ENCODE measurements around the gene RAB8B. TPM values are rescaled to one million over a fixed set of nuclear protein-coding genes. Genes with fewer than 3 reads are reported as not detected.

The RAB8B gene
- total and polyA plus RNA-seq, 9 of the 15 experiments (the other 6 are each of a cell fraction or from before 2014, with no cell fraction given): 7.8 to 32.1 (median 24.2) TPM

GRCh38 chr15:63226966-63227401, 37.6 kb downstream of the RAB8B start (continued):
- TF ChIP-seq RBM34 (IDR thresholded peaks at IDR 0.05; ENCODE audit: borderline replicate concordance, insufficient read depth, low read length) (no peak), NCOA6 (IDR thresholded peaks at IDR 0.05) (no peak), E4F1 (CRISPR knock-in tag; IDR thresholded peaks at IDR 0.05; ENCODE audit: borderline replicate concordance) (no peak), TCF7 (IDR thresholded peaks at IDR 0.05; ENCODE audit: borderline replicate concordance) (no peak), ZNF445 (CRISPR knock-in tag; IDR thresholded peaks at IDR 0.05; ENCODE audit: low read depth) (peak; percentile 89; the same call in 1 of the 2 replicates), PHB2 (IDR thresholded peaks at IDR 0.05; ENCODE audit: low read depth) (no peak), CREB5 (CRISPR knock-in tag; IDR thresholded peaks at IDR 0.05) (peak; percentile 84; the same call in 1 of the 2 replicates), MCM3 (IDR thresholded peaks at IDR 0.05) (no peak), EP400 (IDR thresholded peaks at IDR 0.05) (no peak), NEUROD1 (IDR thresholded peaks at IDR 0.05; ENCODE audit: borderline replicate concordance, low read depth, low read length, partially characterized antibody) (no peak), ZNF592 (IDR thresholded peaks at IDR 0.05) (peak; percentile 100), ZNF253 (CRISPR knock-in tag; conservative IDR thresholded peaks at IDR 0.05) (no peak), CREB3L1 (IDR thresholded peaks at IDR 0.05; ENCODE audit: borderline replicate concordance, low read depth) (no peak), ZBTB26 (CRISPR knock-in tag; IDR thresholded peaks at IDR 0.05) (peak; percentile 98), DDX20 (tag; IDR thresholded peaks at IDR 0.05; ENCODE audit: low read depth) (peak; percentile 95), RBM22 (IDR thresholded peaks at IDR 0.05; ENCODE audit: low read depth, low read length, poor library complexity, severe bottlenecking) (no peak), NONO (IDR thresholded peaks at IDR 0.05; ENCODE audit: low read depth in 2 of 2, low read length in 1 of 2) (no peak), SMAD2 (IDR thresholded peaks at IDR 0.05; ENCODE audit: low read depth, low read length) (no peak)
